ES-I3 (cell line): ENCODE results near the gene MAPK8IP2.

ENCODE experiments used
- H3K36me3 ChIP-seq: 2 replicates; pipeline ENCODE4 v1.6.1; 2013; ENCODE audit warnings: mild to moderate bottlenecking, low read length, control low read depth, moderate library complexity; ENCODE audit not compliant: insufficient read depth
- H3K4me1 ChIP-seq: 2 replicates; pipeline ENCODE4 v1.6.1; 2013; ENCODE audit warnings: mild to moderate bottlenecking, control low read depth, low read length; ENCODE audit not compliant: insufficient read depth
- H3K9ac ChIP-seq: 2 replicates; pipeline ENCODE4 v1.6.1; 2013; ENCODE audit warnings: low read depth, mild to moderate bottlenecking, low read length, moderate library complexity
- H3K9me3 ChIP-seq: 2 replicates; pipeline ENCODE4 v1.6.1; 2013; ENCODE audit warnings: mild to moderate bottlenecking, low read length, moderate library complexity; ENCODE audit not compliant: control insufficient read depth, insufficient read depth

MAPK8IP2 gene

DNA sequence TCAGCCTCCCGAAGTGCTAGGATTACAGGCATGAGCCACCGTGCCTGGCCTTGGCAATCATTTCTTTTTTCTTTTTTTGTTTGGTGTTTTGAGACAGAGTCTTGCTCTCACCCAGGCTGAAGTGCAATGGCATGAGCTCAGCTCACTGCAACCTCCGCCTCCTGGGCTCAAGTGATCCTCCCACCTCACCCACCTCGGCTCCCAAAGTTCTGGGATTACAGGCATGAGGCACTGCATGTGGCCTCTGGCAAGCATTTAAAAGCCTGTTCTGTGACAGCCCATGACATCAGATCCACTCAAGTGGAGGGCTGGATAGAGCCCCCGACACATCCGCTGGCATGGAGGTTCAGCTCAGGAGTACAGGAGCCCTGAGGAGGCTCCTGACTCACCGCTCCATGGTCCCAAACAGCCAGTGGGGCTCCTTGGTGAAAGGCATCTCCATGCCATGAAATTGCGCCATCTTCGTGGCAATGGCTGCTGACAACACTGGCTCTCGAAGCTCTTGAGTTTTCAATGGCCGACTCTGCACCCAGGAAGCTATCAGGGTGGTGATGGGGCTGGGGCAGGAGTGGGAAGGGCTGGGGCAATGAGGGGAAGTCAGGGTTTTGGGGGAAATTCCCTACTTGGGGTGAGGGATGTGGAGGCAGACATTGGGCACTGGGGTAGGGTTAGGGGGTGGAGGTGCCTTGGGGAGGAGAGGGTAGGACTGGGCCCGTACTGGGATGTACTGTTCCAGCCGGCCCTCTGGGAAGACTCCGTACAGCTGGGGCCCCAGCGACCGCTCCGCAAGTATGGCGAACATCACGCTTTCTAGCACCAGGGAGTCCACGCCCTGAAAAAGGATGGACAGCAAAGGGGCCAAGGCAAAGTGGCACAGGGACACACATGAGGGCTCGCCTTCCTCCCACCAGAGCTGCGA lies 19.3 kb upstream of the MAPK8IP2 start:
- Histone ChIP-seq H3K9ac (peak overlapping the region; percentile 99), H3K9me3 (no peaks in the 10 kb centered on the region), H3K36me3 (no peaks in the 10 kb centered on the region), H3K4me1 (peaks cover 11% of the 10 kb centered on the region)

- Histone ChIP-seq H3K9me3 (no peaks in the 10 kb centered on the region), H3K9ac (peak overlapping the region; percentile 99), H3K4me1 (peaks cover 11% of the 10 kb centered on the region), H3K36me3 (no peaks in the 10 kb centered on the region)
Observed at GRCh38 chr22:50581950-50582492, 18.6 kb upstream of the MAPK8IP2 start.

- H3K36me3 ChIP-seq: no peaks in the 10 kb centered on the region
Observed at GRCh38 chr22:50582493-50583293, 17.9 kb upstream of the MAPK8IP2 start, which contains the start of gene CHKB. Gene CHKB, minus strand, starts transcription at chr22:50582849. Its CDS starts 68 bp downstream, at chr22:50582781.

GRCh38 chr22:50583294-50583861 lies 17.2 kb upstream of the MAPK8IP2 start:
- Histone ChIP-seq H3K9me3 (no peaks in the 10 kb centered on the region), H3K9ac (peak overlapping the region; percentile 62), H3K36me3 (no peaks in the 10 kb centered on the region), H3K4me1 (peaks cover 11% of the 10 kb centered on the region)

More at GRCh38 chr22:50582493-50583293, 17.9 kb upstream of the MAPK8IP2 start, which contains the start of gene CHKB:
- peak within 1 kb of the TSS; percentile 99 for H3K9ac ChIP-seq
- H3K4me1 ChIP-seq: peaks cover 11% of the 10 kb centered on the region
- H3K9me3 ChIP-seq: no peaks in the 10 kb centered on the region

DNA sequence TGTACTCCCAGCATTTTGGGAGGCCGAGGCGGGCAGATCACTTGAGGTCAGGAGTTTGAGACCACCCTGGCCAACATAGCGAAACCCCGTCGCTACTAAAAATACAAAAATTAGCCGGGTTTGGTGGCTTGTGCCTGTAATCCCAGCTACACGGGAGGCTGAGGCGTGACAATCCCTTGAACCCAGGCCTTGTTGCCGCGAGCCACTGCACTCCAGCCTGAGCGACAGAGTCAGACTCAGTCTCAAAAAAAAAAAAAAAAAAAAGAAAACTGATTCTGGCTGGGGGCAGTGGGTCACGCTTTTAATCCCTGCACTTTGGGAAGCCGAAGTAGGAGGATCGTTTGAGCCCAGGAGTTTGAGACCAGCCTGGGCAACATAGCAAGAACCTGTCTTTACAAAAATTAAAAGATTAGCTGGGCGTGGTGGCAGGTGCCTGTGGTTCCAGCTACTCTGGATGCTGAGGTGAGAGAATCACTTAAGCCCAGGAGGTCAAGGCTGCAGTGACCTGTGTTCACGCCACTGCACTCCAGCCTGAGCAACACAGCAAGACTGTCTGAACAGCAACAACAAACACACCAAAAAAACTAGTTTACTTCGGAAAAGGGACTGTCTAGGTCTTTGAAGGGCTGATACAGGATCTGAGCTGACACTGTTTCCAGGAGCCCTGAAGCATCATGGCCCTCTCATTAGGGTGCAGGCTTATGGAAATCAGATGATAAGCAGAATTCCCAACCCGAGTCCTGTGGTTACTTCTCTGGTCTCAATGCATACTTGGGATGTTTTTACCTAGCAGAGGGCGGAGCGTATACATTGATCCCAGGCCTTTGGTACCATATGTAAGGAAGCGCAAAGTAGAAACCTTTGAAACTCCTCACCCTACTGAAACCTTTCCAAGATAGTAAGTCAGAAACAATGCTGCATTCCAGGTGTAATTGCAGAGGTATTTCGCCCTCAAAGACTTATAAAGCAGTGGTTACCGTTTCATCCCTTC lies 16.2 kb upstream of the MAPK8IP2 start:
- no peaks in the 10 kb centered on the region for H3K9me3 ChIP-seq
- peaks cover 11% of the 10 kb centered on the region for H3K4me1 ChIP-seq
- no peaks in the 10 kb centered on the region for H3K36me3 ChIP-seq
- no peak overlapping the region for H3K9ac ChIP-seq

GRCh38 chr22:50585238-50585637 lies 15.4 kb upstream of the MAPK8IP2 start:
- no peaks in the 10 kb centered on the region for H3K9me3 ChIP-seq
- H3K36me3 ChIP-seq: no peaks in the 10 kb centered on the region
- H3K4me1 ChIP-seq: peaks cover 11% of the 10 kb centered on the region
- no peak overlapping the region for H3K9ac ChIP-seq

- Histone ChIP-seq H3K36me3 (no peaks in the 10 kb centered on the region), H3K9ac (no peak overlapping the region), H3K4me1 (peaks cover 11% of the 10 kb centered on the region), H3K9me3 (no peaks in the 10 kb centered on the region)
Observed at GRCh38 chr22:50585781-50586180, 14.8 kb upstream of the MAPK8IP2 start.

GRCh38 chr22:50586416-50586815 lies 14.2 kb upstream of the MAPK8IP2 start:
- no peaks in the 10 kb centered on the region for H3K36me3 ChIP-seq
- no peak overlapping the region for H3K9ac ChIP-seq
- H3K9me3 ChIP-seq: no peaks in the 10 kb centered on the region
- peaks cover 11% of the 10 kb centered on the region for H3K4me1 ChIP-seq

- no peaks in the 10 kb centered on the region for H3K9me3 ChIP-seq
Observed at GRCh38 chr22:50587407-50587806, 13.2 kb upstream of the MAPK8IP2 start.

DNA sequence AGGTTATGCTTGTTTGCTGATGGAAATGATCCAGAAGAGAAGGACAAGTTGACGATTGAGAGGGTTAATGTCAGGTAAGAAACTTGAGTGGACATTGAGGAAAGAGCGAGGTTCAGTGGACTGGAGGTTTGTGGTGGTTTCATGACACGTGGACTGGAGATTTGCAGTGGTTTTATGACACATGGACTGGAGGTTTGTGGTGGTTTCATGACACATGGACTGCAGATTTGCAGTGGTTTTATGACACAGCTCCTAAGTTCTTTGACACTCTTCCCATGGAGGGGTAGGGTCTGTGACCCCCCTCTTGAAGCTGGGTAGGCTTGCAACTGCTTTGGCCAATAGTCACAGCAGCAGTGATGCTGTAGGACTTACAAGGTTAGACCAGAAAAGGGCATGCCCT lies 5.4 kb upstream of the MAPK8IP2 start:
- H3K9me3 ChIP-seq: no peaks in the 10 kb centered on the region
- no peaks in the 10 kb centered on the region for H3K36me3 ChIP-seq
- H3K9ac ChIP-seq: no peak overlapping the region
- no peaks in the 10 kb centered on the region for H3K4me1 ChIP-seq

More at GRCh38 chr22:50587407-50587806, 13.2 kb upstream of the MAPK8IP2 start:
- Histone ChIP-seq H3K9ac (no peak overlapping the region), H3K36me3 (no peaks in the 10 kb centered on the region), H3K4me1 (peaks cover 11% of the 10 kb centered on the region)

DNA sequence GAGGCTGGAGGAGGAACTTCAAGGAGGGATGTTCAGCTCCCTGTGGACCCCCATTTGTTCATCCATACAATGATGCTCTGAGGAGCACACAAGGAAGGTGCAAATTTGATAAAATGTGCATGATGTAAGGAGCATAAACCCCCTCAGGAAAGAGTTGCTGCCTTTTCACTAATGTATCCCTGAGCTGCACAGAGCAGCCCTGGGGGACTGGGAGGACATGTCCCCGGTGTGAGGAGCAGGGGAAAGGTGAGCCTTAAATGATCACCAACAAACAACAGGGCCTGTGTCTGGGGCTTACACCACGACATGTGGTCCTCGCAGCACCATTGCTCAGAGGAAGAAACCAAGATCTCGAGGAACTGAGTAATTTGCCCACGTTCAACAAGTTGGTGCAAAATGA lies 3.5 kb upstream of the MAPK8IP2 start:
- no peaks in the 10 kb centered on the region; the same call in 1 of the 2 replicates for H3K4me1 ChIP-seq
- H3K36me3 ChIP-seq: no peaks in the 10 kb centered on the region
- no peak overlapping the region for H3K9ac ChIP-seq
- H3K9me3 ChIP-seq: no peaks in the 10 kb centered on the region

GRCh38 chr22:50599816-50600455 lies 657 bp upstream of the MAPK8IP2 start:
- no peak overlapping the region for H3K9ac ChIP-seq
- H3K36me3 ChIP-seq: no peaks in the 10 kb centered on the region
- H3K4me1 ChIP-seq: no peaks in the 10 kb centered on the region; the same call in 1 of the 2 replicates
- H3K9me3 ChIP-seq: no peaks in the 10 kb centered on the region
